Measurements from ENCODE around the gene TOGARAM1.

Gene TOGARAM1

DNA sequence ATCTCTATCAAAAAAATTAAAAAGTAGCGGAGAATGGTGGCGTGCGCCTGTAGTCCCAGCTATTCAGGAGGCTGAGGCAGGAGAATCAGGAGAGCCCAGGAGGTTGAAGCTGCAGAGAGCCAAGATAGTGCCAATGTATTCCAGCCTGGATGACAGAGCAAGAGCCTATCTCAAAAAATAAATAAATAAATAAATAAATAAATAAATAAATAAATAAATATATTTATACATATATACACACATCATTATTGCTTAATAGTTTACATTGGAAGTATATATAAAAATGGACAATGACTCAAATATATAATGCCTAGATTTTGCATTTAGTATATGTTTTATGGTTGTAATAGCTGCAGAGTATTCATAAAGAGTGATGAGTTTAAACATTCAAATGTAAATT is 53.1 kb downstream of the TOGARAM1 start:
- in situ Hi-C loops (cut with HindIII; ENCODE audit: low sequenced_read_pairs) = no loop called here
- DNase-seq (ENCODE audit: low read depth, low spot score) = no peak
- no peak overlapping the region for H3K4me3 ChIP-seq (ENCODE audit: low read depth, low read length)
- TF ChIP-seq, protein P1, sequence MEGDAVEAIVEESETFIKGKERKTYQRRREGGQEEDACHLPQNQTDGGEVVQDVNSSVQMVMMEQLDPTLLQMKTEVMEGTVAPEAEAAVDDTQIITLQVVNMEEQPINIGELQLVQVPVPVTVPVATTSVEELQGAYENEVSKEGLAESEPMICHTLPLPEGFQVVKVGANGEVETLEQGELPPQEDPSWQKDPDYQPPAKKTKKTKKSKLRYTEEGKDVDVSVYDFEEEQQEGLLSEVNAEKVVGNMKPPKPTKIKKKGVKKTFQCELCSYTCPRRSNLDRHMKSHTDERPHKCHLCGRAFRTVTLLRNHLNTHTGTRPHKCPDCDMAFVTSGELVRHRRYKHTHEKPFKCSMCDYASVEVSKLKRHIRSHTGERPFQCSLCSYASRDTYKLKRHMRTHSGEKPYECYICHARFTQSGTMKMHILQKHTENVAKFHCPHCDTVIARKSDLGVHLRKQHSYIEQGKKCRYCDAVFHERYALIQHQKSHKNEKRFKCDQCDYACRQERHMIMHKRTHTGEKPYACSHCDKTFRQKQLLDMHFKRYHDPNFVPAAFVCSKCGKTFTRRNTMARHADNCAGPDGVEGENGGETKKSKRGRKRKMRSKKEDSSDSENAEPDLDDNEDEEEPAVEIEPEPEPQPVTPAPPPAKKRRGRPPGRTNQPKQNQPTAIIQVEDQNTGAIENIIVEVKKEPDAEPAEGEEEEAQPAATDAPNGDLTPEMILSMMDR (IDR thresholded peaks at IDR 0.05; ENCODE audit: low read depth, low read length) = no peak

DNA sequence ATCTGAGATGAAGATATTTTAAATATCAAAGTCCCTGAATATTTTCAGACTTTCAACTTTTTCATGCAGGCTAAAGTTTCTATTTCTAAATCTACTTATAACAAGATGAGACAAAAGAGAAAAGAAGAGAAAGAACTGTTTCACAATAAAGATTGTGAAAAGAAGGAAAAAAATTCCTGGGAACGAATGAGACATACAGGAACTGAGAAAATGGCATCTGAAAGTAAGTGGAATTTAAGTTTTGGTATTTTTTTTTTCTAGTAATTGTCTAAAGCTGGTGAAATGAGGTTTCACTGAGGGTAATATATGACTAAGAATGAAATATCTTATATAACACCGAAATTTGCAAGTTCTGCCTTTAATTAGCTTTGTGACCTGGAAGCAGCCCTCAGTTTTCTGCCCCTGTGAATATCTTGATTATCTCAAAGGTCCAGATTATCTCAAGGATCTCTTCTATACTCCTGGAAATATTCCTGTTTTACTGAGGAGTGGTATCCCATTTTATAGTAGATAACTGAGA is 66.2 kb downstream of the TOGARAM1 start:
- in situ Hi-C loops (cut with HindIII; ENCODE audit: low sequenced_read_pairs) = no loop called here
- TF ChIP-seq, protein P1 (IDR thresholded peaks at IDR 0.05; ENCODE audit: low read depth, low read length) = no peak
- H3K4me3 ChIP-seq (ENCODE audit: low read depth, low read length) = no peak overlapping the region
- DNase-seq (ENCODE audit: low read depth, low spot score) = no peak

DNA sequence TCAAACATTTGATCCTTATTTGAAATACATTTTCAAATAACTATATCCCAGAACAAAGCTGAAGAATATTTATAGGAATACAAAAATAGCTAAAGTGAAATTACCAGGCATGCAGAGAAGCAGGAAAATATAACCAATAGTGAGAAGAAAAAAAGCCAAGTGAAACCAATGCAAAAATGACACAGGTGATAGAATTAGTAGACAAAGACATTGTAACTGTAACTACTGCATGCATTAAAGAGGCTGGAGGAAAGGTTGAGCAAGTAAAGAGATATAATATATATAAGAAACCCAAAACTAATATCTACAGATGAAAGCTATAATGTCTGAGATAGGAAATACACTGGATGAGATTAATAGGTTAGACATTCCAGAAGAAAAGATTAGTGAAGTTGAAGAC is 72.7 kb downstream of the TOGARAM1 start:
- TF ChIP-seq, protein P1 (IDR thresholded peaks at IDR 0.05; ENCODE audit: low read depth, low read length) = no peak
- no peak for DNase-seq (ENCODE audit: low read depth, low spot score)

DNA sequence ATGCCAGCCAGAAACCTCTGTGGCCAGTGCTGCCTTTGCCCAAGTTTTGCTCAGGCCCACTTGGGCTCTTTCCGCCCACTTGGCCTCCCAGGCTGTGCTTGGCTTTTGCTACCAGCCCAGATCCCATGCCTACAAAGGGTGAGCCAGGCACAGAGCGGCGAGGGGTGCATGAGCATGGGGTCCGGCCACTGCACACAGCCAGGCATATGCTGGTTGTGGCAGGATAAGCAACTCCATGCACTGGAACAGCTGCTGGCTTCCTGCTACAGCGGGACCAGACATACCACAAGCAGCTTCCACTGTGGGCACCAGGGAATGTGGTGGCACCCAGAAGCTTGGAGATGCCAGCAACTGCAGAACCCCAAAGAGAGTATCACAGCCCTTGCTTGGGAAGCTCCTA is 76.3 kb downstream of the TOGARAM1 start:
- no peak for DNase-seq (ENCODE audit: low read depth, low spot score)
- no peak overlapping the region for H3K4me3 ChIP-seq (ENCODE audit: low read depth, low read length)
- in situ Hi-C loops (cut with HindIII; ENCODE audit: low sequenced_read_pairs) = no loop called here
- TF ChIP-seq, protein P1 (IDR thresholded peaks at IDR 0.05; ENCODE audit: low read depth, low read length) = no peak

More for the DNA sequence above, 72.7 kb downstream of the TOGARAM1 start:
- in situ Hi-C loops (cut with HindIII; ENCODE audit: low sequenced_read_pairs) = no loop called here
- H3K4me3 ChIP-seq (ENCODE audit: low read depth, low read length) = no peak overlapping the region

DNA sequence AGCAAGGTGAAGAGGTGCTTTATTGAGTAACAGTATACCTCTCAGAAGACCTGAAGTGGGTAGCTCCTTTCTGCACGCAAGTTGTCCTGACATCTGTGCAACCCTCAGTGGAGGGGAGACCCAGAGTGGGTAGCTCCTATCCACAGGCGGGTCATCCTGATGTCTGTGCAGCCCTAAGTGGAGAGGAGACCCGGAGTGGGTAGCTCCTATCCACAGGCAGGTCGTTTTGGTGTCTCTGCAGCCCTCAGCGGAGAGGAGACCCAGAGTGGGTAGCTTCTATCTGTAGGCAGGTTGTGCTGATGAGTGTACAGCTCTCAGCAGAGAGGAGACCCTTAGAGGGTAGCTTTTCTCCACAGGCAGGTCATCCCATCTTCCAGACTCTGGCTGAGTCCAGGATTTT is 76.9 kb downstream of the TOGARAM1 start:
- H3K4me3 ChIP-seq (ENCODE audit: low read depth, low read length) = no peak overlapping the region
- in situ Hi-C loops (cut with HindIII; ENCODE audit: low sequenced_read_pairs) = no loop called here
- DNase-seq (ENCODE audit: low read depth, low spot score) = no peak
- TF ChIP-seq, protein P1 (IDR thresholded peaks at IDR 0.05; ENCODE audit: low read depth, low read length) = no peak

DNA sequence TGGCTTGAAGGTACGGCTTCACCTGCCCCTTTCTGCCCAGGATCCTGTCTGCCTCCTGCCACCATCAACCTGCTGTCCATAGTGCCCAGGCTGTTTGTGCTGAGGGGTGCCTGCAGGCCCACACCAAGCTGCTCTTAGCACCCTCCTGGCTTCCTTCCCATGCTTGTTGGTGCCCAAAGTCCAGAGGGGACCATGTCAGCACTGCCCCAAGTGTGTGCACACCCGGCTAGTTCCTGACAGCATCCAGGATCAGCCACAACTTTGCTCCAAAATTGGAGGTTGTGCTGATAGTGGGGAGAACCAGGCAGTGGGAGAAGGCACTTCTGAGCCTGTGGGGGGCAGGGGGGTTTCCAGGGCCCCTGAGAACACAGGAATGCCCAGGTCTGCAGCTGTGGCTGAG is 77.4 kb downstream of the TOGARAM1 start:
- DNase-seq (ENCODE audit: low read depth, low spot score) = no peak
- in situ Hi-C loops (cut with HindIII; ENCODE audit: low sequenced_read_pairs) = no loop called here
- no peak overlapping the region for H3K4me3 ChIP-seq (ENCODE audit: low read depth, low read length)
- TF ChIP-seq, protein P1 (IDR thresholded peaks at IDR 0.05; ENCODE audit: low read depth, low read length) = no peak

DNA sequence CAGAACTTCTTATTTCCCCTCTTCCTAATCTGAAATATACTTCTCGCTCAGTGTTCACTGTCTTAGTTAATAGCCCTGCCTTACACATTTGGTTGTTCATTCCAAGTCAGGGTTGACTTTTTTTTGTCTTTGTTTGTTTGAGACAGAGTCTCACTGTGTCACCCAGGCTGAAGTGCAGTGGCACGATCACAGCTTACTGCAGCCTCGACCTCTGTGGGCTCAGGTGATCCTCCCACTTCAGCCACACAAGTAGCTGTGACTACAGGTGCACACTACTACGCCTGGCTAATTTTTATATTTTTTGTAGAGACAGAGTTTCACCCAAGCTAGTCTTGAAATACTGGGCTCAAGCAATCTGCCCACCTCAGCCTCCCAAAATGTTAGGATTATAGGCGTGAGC is 79.7 kb downstream of the TOGARAM1 start:
- no peak for DNase-seq (ENCODE audit: low read depth, low spot score)
- TF ChIP-seq, protein P1 (IDR thresholded peaks at IDR 0.05; ENCODE audit: low read depth, low read length) = no peak
- in situ Hi-C loops (cut with HindIII; ENCODE audit: low sequenced_read_pairs) = no loop called here
- H3K4me3 ChIP-seq (ENCODE audit: low read depth, low read length) = no peak overlapping the region
